OCI-LY3 (cell line): ENCODE results near the gene SOCS7.

ENCODE experiments used
- H2AFZ ChIP-seq: fragments of 200-600, 300-600 bp; shearing (Covaris generic); 2 replicates; pipeline ENCODE4 v1.6.0; 2014; ENCODE audit warnings: antibody characterized with exemption, low read depth, low read length
- H3K27ac ChIP-seq: fragments of 200-600, 300-600 bp; sonication (generic); 2 replicates; pipeline ENCODE4 v1.5.1; 2014; ENCODE audit warnings: mild to moderate bottlenecking, low read length, moderate library complexity, mixed read lengths
- H3K27me3 ChIP-seq: fragments of 200-600, 300-600 bp; sonication (generic); 2 replicates; pipeline ENCODE4 v1.6.1; 2014; ENCODE audit warnings: low read depth, low read length, mixed read lengths
- H3K36me3 ChIP-seq: fragments of 200-600, 300-600 bp; sonication (generic); replicated peaks from 2 replicates; pipeline ENCODE3; 2014; ENCODE audit warnings: low read depth, low read length, mixed read lengths
- H3K4me1 ChIP-seq: fragments of 300-600, 200-600 bp; sonication (generic); 2 replicates; pipeline ENCODE4 v1.6.1; 2014; ENCODE audit warnings: low read length, mixed read lengths
- H3K4me2 ChIP-seq: fragments of 200-600, 300-600 bp; sonication (generic); 2 replicates; pipeline ENCODE4 v1.6.1; 2014; ENCODE audit warnings: low read length, mixed read lengths
- H3K4me3 ChIP-seq: fragments of 300-600, 200-600 bp; sonication (generic); 2 replicates; pipeline ENCODE4 v1.5.1; 2014; ENCODE audit warnings: antibody characterized with exemption, mild to moderate bottlenecking, low read length, moderate library complexity
- H3K79me2 ChIP-seq: fragments of 300-600, 200-600 bp; shearing (Covaris generic); 2 replicates; pipeline ENCODE4 v1.6.1; 2014; ENCODE audit warnings: mild to moderate bottlenecking, low read length, mixed read lengths
- H3K9ac ChIP-seq: fragments of 300-600, 200-600 bp; shearing (Covaris generic); 2 replicates; pipeline ENCODE4 v1.6.0; 2014; ENCODE audit warnings: mild to moderate bottlenecking, low read length, moderate library complexity
- H3K9me3 ChIP-seq: fragments of 200-600, 300-600 bp; shearing (Covaris generic); 2 replicates; pipeline ENCODE4 v1.6.1; 2014; ENCODE audit warnings: low read length, mixed read lengths; ENCODE audit not compliant: insufficient read depth
- H4K20me1 ChIP-seq: fragments of 200-600, 300-600 bp; sonication (generic); 2 replicates; pipeline ENCODE4 v1.6.1; 2016; ENCODE audit warnings: low read length, mixed read lengths; ENCODE audit not compliant: insufficient read depth
- EZH2phosphoT487 ChIP-seq: fragments of 200-600 bp; shearing (Covaris generic); IDR thresholded peaks from 2 replicates; pipeline ENCODE4 v1.6.1; 2018; ENCODE audit warnings: antibody characterized with exemption, mixed run types, low read depth
- TF ChIP-seq, protein P1 (sequence below): fragments of 200-600, 300-600 bp; sonication (generic); IDR thresholded peaks from 2 replicates; pipeline ENCODE4 v1.5.1; 2014; ENCODE audit warnings: antibody characterized with exemption, low read length, low read depth

SOCS7 gene

DNA sequence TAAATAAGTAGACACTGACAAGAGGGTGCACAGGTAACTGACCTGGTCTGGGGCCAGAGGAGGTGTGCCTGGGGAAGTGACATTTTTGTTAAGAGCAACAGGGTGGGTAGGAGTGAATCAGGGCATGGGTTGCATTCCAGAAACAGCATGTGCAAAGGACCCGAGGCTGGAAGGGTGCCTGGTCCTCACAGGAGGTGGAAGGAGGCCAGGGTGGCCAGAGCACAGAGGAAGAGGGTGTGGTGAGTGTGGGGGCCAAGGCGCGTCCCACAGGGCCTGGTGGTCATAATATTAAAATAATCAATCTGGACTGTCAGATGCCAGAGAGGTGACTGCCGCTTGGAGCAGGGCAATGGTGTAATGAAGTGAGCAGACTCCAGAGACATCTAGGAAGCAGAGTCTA lies 90.9 kb downstream of the SOCS7 start:
- Histone ChIP-seq H3K36me3 (no peaks in the 10 kb centered on the region), H3K4me2 (no peak overlapping the region), H3K79me2 (no peaks in the 10 kb centered on the region), H3K4me3 (no peak overlapping the region), H4K20me1 (no peaks in the 10 kb centered on the region), H3K9ac (no peak overlapping the region), H3K9me3 (no peaks in the 10 kb centered on the region), H3K27ac (no peak overlapping the region), H3K27me3 (no peaks in the 10 kb centered on the region; the same call in 1 of the 2 replicates), H3K4me1 (peaks cover 5% of the 10 kb centered on the region; the same call in 1 of the 2 replicates), H2AFZ (no peak overlapping the region)
- TF ChIP-seq EZH2phosphoT487, result no peak
- TF ChIP-seq, protein P1, sequence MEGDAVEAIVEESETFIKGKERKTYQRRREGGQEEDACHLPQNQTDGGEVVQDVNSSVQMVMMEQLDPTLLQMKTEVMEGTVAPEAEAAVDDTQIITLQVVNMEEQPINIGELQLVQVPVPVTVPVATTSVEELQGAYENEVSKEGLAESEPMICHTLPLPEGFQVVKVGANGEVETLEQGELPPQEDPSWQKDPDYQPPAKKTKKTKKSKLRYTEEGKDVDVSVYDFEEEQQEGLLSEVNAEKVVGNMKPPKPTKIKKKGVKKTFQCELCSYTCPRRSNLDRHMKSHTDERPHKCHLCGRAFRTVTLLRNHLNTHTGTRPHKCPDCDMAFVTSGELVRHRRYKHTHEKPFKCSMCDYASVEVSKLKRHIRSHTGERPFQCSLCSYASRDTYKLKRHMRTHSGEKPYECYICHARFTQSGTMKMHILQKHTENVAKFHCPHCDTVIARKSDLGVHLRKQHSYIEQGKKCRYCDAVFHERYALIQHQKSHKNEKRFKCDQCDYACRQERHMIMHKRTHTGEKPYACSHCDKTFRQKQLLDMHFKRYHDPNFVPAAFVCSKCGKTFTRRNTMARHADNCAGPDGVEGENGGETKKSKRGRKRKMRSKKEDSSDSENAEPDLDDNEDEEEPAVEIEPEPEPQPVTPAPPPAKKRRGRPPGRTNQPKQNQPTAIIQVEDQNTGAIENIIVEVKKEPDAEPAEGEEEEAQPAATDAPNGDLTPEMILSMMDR, result no peak

DNA sequence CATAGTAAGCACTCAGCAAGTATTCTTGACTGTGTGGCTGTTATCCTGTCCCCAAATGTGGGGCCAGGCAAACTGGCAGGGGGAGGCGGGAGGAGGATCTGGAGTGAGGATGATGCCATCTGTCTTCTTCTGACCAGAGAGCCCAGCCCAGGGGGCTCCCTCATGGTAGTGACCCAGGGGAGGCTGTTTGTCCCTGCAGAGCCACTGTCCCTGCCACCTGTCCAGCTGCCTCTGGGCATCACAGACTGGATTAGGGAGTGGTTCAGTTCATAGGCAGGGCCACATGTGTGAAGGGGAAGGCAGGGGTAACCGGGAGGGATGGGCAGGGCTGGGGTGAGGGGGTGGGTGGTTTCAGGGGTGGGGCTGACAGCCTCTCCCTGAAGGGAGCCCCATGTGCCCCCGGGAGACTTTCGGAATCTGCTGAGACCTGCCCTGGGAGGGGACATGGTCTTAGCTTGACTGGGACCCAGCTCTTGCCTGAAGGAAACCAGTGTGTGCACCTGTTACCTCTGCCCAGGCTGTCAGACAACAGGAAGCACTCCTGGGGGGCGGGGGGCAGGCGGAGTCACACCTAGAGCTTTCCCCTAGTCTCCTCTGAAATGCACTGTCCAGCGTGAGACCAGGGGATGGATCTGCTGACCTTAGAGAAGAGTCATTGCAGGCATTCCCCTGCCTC lies 91.8 kb downstream of the SOCS7 start:
- Histone ChIP-seq H3K9ac (no peak overlapping the region), H3K4me2 (peak overlapping the region; percentile 33), H3K4me3 (no peak overlapping the region), H3K4me1 (peaks cover 5% of the 10 kb centered on the region; the same call in 1 of the 2 replicates), H3K9me3 (no peaks in the 10 kb centered on the region), H3K27ac (no peak overlapping the region), H3K27me3 (no peaks in the 10 kb centered on the region; the same call in 1 of the 2 replicates), H3K79me2 (no peaks in the 10 kb centered on the region), H2AFZ (no peak overlapping the region), H3K36me3 (no peaks in the 10 kb centered on the region), H4K20me1 (no peaks in the 10 kb centered on the region)
- TF ChIP-seq, protein P1, result no peak
- no peak for TF ChIP-seq EZH2phosphoT487

DNA sequence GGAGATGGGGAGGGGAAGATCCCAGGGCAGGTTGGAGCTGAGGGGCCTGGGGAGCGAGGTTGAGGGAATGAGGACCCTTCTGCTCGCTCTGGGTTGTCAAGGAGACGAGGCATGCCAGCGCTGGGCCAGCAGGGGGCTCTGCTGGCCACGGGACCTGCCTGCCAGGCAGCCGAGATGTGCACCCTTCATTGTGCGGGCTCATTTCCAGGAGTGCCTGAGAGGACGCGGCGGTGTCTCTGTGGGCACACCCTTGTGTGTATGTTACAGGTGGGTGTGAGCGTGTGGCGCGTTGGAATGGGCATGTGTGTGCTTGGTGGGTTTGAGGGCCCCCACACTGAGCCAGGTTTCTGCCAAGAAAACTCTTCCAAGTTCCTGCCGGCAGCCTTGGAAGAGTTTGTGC lies 92.5 kb downstream of the SOCS7 start:
- Histone ChIP-seq H3K4me3 (peak overlapping the region; percentile 18; the same call in 1 of the 2 replicates), H3K36me3 (no peaks in the 10 kb centered on the region), H3K79me2 (no peaks in the 10 kb centered on the region), H3K27ac (no peak overlapping the region), H3K27me3 (no peaks in the 10 kb centered on the region; the same call in 1 of the 2 replicates), H3K9ac (no peak overlapping the region), H4K20me1 (no peaks in the 10 kb centered on the region), H3K4me2 (peak overlapping the region; percentile 33), H3K4me1 (peaks cover 5% of the 10 kb centered on the region; the same call in 1 of the 2 replicates), H2AFZ (no peak overlapping the region), H3K9me3 (no peaks in the 10 kb centered on the region)
- TF ChIP-seq EZH2phosphoT487, result no peak
- TF ChIP-seq, protein P1, result peak; percentile 82

DNA sequence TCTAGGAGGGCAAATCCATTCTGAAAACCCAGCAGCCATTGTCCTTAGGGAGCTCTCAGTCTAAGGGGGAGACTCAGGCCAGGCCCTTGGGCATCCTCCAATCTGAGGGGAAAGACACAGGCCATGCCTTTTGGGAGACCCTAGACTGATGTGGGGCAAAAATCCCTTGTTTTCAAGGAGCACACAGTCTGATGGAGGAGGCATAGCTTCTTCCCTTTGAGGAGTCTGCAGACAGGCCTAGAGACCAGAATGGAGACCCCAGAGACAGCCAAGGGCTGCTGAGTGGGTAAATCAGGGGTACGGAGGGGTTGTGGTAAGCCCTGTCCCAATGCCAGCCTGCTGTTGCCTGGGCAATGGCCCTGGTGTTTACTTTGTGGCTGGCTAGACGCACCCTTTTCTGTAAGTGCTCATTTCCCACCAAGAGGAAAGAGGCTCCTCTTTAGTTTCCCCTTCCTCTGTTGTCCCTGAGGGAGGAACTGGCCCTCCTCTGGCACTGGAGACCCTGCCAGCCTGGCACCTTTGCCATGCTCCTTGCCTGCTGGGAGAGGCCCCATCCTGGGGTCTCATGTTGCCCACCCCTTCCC lies 96.0 kb downstream of the SOCS7 start:
- Histone ChIP-seq H4K20me1 (no peaks in the 10 kb centered on the region), H3K4me2 (no peak overlapping the region)
- TF ChIP-seq, protein P1, result no peak
- TF ChIP-seq EZH2phosphoT487, result no peak

More for the DNA sequence above, 96.0 kb downstream of the SOCS7 start:
- no peaks in the 10 kb centered on the region for H3K36me3 ChIP-seq
- H3K79me2 ChIP-seq, result no peaks in the 10 kb centered on the region
- H3K27ac ChIP-seq, result no peak overlapping the region
- no peaks in the 10 kb centered on the region for H3K9me3 ChIP-seq
- no peak overlapping the region for H2AFZ ChIP-seq
- peaks cover 10% of the 10 kb centered on the region; the same call in 1 of the 2 replicates for H3K4me1 ChIP-seq
- no peak overlapping the region for H3K9ac ChIP-seq
- H3K4me3 ChIP-seq, result no peak overlapping the region
- H3K27me3 ChIP-seq, result no peaks in the 10 kb centered on the region; the same call in 1 of the 2 replicates
